Erythroblast (primary cell): Measurements from ENCODE around the gene SELE.

Experiments used
- GATA1 ChIP-seq: IDR thresholded peaks from 2 replicates; pipeline ENCODE4 v1.6.1; 2011; ENCODE audit warnings: low read depth, mild to moderate bottlenecking, control low read depth, low read length, moderate library complexity
- POLR2A ChIP-seq: IDR thresholded peaks from 2 replicates; pipeline ENCODE4 v1.6.1; 2011; ENCODE audit warnings: mild to moderate bottlenecking, low read length

- no peak for TF ChIP-seq POLR2A
- no peak for TF ChIP-seq GATA1
These were observed 22.2 kb downstream of the SELE start, which contains the start of gene SELL for GRCh38 chr1:169711469-169712308.
